ENCODE data around the gene LDLRAP1. TPM values are rescaled to one million over a fixed set of nuclear protein-coding genes. Genes with fewer than 3 reads are reported as not detected.
A peak's percentile ranks its signal among the peaks of the same experiment; 100 is the strongest.

LDLRAP1 gene
- total RNA-seq, 1 donor: 18.5 TPM

DNA sequence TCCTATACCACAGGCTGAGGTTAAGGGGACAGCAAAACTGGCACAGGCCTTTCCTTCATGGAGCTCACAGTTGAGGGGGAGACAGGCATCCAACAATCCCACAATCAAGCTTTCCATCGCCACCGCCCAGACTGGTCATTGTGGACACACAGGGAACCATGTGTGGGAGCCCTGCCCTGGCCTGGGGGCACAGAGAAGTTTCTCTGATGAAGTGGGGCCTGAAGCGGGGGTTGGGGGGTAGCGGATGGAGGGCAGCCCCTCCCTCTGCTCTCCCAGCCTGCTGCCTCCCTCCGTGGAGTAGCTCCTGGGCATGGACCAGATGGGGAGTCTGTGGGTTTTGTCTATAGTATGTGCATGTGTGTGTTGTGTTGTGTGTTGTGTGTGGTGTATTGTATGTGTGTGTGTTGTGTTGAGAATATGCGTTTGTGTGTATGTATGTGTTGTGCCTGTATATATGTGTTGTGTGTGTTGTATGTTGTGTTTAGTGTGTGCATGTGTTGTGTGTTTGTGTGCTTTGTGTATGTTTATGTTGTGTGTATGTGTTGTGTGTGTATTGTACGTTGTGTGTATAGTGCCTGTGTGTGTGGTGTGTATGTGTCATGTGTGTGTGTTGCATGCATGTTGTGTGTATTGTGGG lies 14.4 kb upstream of the LDLRAP1 start:
- Histone ChIP-seq H3K9me3 (ENCODE audit: low read depth, low read length) (no peaks in the 10 kb centered on the region), H3K4me1 (ENCODE audit: insufficient read depth, low read length) (peaks cover 3% of the 10 kb centered on the region), H2AFZ (ENCODE audit: low read length) (no peak overlapping the region), H3K27ac (ENCODE audit: low read depth, low read length) (no peak overlapping the region), H4K20me1 (ENCODE audit: insufficient read depth, low read length) (no peaks in the 10 kb centered on the region), H3K79me2 (ENCODE audit: insufficient read depth, low read length) (no peaks in the 10 kb centered on the region), H3K36me3 (ENCODE audit: insufficient read depth, low read length) (no peaks in the 10 kb centered on the region), H3K4me2 (ENCODE audit: insufficient read depth, low read length) (no peak overlapping the region), H3K4me3 (ENCODE audit: insufficient read depth, low read length) (no peak overlapping the region), H3K27me3 (ENCODE audit: insufficient read depth, low read length) (peaks cover 14% of the 10 kb centered on the region)
- DNase-seq (ENCODE audit: insufficient read length, low spot score, missing footprints): peak; percentile 58
- TF ChIP-seq, protein P1, sequence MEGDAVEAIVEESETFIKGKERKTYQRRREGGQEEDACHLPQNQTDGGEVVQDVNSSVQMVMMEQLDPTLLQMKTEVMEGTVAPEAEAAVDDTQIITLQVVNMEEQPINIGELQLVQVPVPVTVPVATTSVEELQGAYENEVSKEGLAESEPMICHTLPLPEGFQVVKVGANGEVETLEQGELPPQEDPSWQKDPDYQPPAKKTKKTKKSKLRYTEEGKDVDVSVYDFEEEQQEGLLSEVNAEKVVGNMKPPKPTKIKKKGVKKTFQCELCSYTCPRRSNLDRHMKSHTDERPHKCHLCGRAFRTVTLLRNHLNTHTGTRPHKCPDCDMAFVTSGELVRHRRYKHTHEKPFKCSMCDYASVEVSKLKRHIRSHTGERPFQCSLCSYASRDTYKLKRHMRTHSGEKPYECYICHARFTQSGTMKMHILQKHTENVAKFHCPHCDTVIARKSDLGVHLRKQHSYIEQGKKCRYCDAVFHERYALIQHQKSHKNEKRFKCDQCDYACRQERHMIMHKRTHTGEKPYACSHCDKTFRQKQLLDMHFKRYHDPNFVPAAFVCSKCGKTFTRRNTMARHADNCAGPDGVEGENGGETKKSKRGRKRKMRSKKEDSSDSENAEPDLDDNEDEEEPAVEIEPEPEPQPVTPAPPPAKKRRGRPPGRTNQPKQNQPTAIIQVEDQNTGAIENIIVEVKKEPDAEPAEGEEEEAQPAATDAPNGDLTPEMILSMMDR (IDR thresholded peaks at IDR 0.05; ENCODE audit: extremely low read depth, low read depth, low read length): no peak

DNA sequence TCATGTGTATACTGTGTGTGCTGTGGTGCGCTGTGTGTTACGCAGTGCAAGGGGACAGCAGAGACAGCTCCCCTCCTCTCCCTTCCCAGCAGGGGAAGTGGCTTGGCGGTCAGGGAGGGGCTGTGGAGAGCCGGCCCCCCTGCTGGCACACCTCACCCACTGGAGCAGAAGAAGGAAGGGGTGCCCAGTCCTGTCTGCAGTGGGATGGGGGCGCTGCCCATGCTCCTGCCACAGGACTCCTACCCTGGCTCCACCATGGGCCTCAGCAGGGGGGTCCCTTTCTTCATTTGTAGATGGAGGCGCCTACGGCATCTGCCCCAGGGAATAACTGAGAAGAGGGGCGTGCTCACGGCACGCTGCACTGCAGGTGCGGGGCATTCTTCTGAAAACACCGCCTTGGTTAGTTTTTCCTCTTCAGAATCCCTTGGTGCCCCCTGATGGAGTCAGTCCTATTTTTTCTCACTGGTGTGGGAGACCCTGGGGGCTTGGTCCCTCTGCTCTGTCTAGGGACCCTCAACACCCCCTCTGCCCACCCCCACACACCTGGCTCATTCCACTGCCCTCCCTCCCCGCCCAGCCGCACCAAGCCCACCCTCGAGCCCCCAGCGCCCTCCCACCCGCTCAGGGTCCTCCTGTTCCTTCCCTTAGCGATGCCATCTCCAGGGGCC lies 13.8 kb upstream of the LDLRAP1 start:
- TF ChIP-seq, protein P1 (IDR thresholded peaks at IDR 0.05; ENCODE audit: extremely low read depth, low read depth, low read length): no peak
- Histone ChIP-seq H3K27me3 (ENCODE audit: insufficient read depth, low read length) (peaks cover 9% of the 10 kb centered on the region), H3K36me3 (ENCODE audit: insufficient read depth, low read length) (no peaks in the 10 kb centered on the region), H3K4me1 (ENCODE audit: insufficient read depth, low read length) (peaks cover 3% of the 10 kb centered on the region), H3K79me2 (ENCODE audit: insufficient read depth, low read length) (no peaks in the 10 kb centered on the region), H3K27ac (ENCODE audit: low read depth, low read length) (no peak overlapping the region), H3K4me2 (ENCODE audit: insufficient read depth, low read length) (no peak overlapping the region), H3K9me3 (ENCODE audit: low read depth, low read length) (no peaks in the 10 kb centered on the region), H2AFZ (ENCODE audit: low read length) (no peak overlapping the region), H3K4me3 (ENCODE audit: insufficient read depth, low read length) (no peak overlapping the region), H4K20me1 (ENCODE audit: insufficient read depth, low read length) (no peaks in the 10 kb centered on the region)
- DNase-seq (ENCODE audit: insufficient read length, low spot score, missing footprints): peak; percentile 62

DNA sequence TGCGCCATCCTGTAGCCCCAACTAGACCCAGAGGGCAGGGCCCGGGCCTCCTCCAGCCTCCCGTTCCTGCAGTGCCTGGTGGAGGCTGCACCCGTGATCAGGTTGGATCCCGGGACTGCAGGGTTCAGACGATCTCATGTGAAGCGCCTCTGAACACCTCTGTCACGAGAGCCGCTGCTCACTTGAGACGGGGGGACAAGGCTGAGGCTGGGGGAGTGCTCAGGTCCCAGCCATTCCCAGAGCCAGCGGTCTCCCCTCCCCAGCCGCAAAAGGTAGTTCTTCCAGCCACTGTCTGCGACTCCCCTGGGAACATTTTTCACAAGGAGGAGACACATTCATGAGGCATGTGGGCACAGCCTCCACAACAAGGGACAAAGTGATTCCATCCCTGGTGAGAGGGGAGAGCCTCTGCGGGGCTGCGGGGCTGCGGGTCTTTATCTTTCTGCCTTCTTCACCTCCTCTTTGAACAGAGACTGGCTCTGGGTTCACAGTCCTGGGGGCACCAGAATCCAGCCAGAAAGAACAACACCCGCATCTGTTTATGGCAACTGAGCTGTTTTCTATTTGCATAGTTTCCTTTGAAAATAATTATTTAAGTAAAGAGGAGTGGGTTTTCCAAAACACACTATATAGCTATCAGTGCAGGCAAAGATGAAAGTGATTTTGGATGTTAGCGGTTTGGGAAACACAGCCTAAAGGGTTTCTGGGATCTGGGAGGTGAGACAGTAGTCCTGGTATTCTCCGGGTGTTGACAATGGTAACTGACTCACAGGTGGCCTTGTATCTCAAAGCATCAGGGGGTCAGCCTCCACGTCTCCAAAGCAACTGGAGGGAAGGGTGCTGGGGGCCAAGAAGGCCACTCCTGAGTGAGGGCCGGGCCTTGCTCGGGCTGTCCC lies 13.0 kb upstream of the LDLRAP1 start:
- Histone ChIP-seq H3K36me3 (ENCODE audit: insufficient read depth, low read length) (no peaks in the 10 kb centered on the region), H3K27ac (ENCODE audit: low read depth, low read length) (no peak overlapping the region), H3K4me1 (ENCODE audit: insufficient read depth, low read length) (peaks cover 3% of the 10 kb centered on the region), H3K27me3 (ENCODE audit: insufficient read depth, low read length) (peaks cover 4% of the 10 kb centered on the region), H3K79me2 (ENCODE audit: insufficient read depth, low read length) (no peaks in the 10 kb centered on the region), H3K4me2 (ENCODE audit: insufficient read depth, low read length) (no peak overlapping the region), H3K4me3 (ENCODE audit: insufficient read depth, low read length) (no peak overlapping the region), H2AFZ (ENCODE audit: low read length) (no peak overlapping the region), H3K9me3 (ENCODE audit: low read depth, low read length) (no peaks in the 10 kb centered on the region), H4K20me1 (ENCODE audit: insufficient read depth, low read length) (no peaks in the 10 kb centered on the region)
- DNase-seq (ENCODE audit: insufficient read length, low spot score, missing footprints): peak; percentile 63
- TF ChIP-seq, protein P1 (IDR thresholded peaks at IDR 0.05; ENCODE audit: extremely low read depth, low read depth, low read length): no peak

DNA sequence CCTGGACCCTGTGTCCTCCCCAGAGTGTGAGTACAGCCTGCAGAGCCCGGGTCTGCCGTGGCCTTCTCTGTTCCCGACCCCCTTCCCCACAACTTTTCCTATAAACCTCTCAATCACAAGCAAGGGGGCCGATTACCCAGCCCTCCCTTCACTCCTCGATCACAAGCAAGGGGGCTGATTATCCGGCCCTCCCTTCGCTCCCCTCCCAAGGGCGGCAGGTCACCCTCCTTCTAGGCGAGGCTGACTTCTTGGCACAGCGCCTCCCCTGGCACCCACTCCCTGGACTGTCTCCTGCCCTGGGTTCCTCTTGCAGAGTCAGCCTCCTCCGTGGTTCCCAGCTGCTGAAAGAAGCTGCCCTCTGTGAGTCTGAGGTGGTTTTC lies 12.3 kb upstream of the LDLRAP1 start:
- no peaks in the 10 kb centered on the region for H3K36me3 ChIP-seq (ENCODE audit: insufficient read depth, low read length)
- no peak overlapping the region for H2AFZ ChIP-seq (ENCODE audit: low read length)

More for the DNA sequence above, 12.3 kb upstream of the LDLRAP1 start:
- TF ChIP-seq, protein P1 (IDR thresholded peaks at IDR 0.05; ENCODE audit: extremely low read depth, low read depth, low read length): no peak
- peak; percentile 71 for DNase-seq (ENCODE audit: insufficient read length, low spot score, missing footprints)
- Histone ChIP-seq H3K27ac (ENCODE audit: low read depth, low read length) (no peak overlapping the region), H3K4me2 (ENCODE audit: insufficient read depth, low read length) (no peak overlapping the region), H4K20me1 (ENCODE audit: insufficient read depth, low read length) (no peaks in the 10 kb centered on the region), H3K27me3 (ENCODE audit: insufficient read depth, low read length) (peaks cover 5% of the 10 kb centered on the region), H3K79me2 (ENCODE audit: insufficient read depth, low read length) (no peaks in the 10 kb centered on the region), H3K9me3 (ENCODE audit: low read depth, low read length) (no peaks in the 10 kb centered on the region), H3K4me3 (ENCODE audit: insufficient read depth, low read length) (no peak overlapping the region), H3K4me1 (ENCODE audit: insufficient read depth, low read length) (peaks cover 3% of the 10 kb centered on the region)
